NCI-H1694 treated with DMSO at 0.1 percent for 48 hours (cell line): ENCODE data around the gene DSN1.
A peak's percentile ranks its signal among the peaks of the same experiment; 100 is the strongest.

Source experiments
- DNase-seq: peaks from one replicate; lab custom pipeline; 2025; lab: John Stamatoyannopoulos, UW

Gene DSN1

GRCh38 chr20:36795691-36796090, 22.1 kb upstream of the DSN1 start:
- no peak for DNase-seq

- no peak for DNase-seq
These were observed 20.5 kb upstream of the DSN1 start for GRCh38 chr20:36794116-36794474.

GRCh38 chr20:36793294-36794115, 19.9 kb upstream of the DSN1 start:
- DNase-seq, result no peak

- peak; percentile 69 for DNase-seq
These were observed 18.9 kb upstream of the DSN1 start for GRCh38 chr20:36792422-36792821.

- no peak for DNase-seq
These were observed 18.3 kb upstream of the DSN1 start for GRCh38 chr20:36791862-36792261.

- no peak for DNase-seq
These were observed 13.1 kb upstream of the DSN1 start for GRCh38 chr20:36786663-36787062.

GRCh38 chr20:36786246-36786645, 12.7 kb upstream of the DSN1 start:
- DNase-seq, result no peak

- no peak for DNase-seq
These were observed 11.7 kb upstream of the DSN1 start for GRCh38 chr20:36785308-36785707.

- no peak for DNase-seq
These were observed 11.3 kb upstream of the DSN1 start for GRCh38 chr20:36784900-36785299.

- no peak for DNase-seq
These were observed 10.6 kb upstream of the DSN1 start for GRCh38 chr20:36784116-36784515.

GRCh38 chr20:36779656-36780025, 6.1 kb upstream of the DSN1 start:
- no peak for DNase-seq

GRCh38 chr20:36778831-36779655, 5.5 kb upstream of the DSN1 start:
- DNase-seq, result no peak

- no peak for DNase-seq
These were observed 4.0 kb upstream of the DSN1 start for GRCh38 chr20:36777576-36777975.

- DNase-seq, result no peak
These were observed 3.6 kb upstream of the DSN1 start for GRCh38 chr20:36777167-36777566.

- no peak for DNase-seq
These were observed 2.3 kb upstream of the DSN1 start for GRCh38 chr20:36775826-36776225.

- DNase-seq, result no peak
These were observed 1.6 kb upstream of the DSN1 start for GRCh38 chr20:36775196-36775595.

- DNase-seq, result no peak
These were observed 411 bp downstream of the DSN1 start for GRCh38 chr20:36773107-36773596.

GRCh38 chr20:36770680-36771079, 2.9 kb downstream of the DSN1 start:
- no peak for DNase-seq

- DNase-seq, result no peak
These were observed 4.7 kb downstream of the DSN1 start for GRCh38 chr20:36768768-36769430.

- DNase-seq, result no peak
These were observed 12.4 kb downstream of the DSN1 start for GRCh38 chr20:36761125-36761524.

- no peak for DNase-seq
These were observed 12.9 kb downstream of the DSN1 start for GRCh38 chr20:36760647-36761046.

GRCh38 chr20:36758276-36758675, 15.3 kb downstream of the DSN1 start:
- no peak for DNase-seq

- DNase-seq, result no peak
These were observed 17.1 kb downstream of the DSN1 start for GRCh38 chr20:36756496-36756895.
